Cortex of kidney (tissue), 1 donor: Measurements from ENCODE around the gene ZNF605.
A peak's percentile ranks its signal among the peaks of the same experiment; 100 is the strongest.
"Not testable (repeated sequence)": the region's sequence is repeated elsewhere in the genome, so short reads cannot be mapped to it uniquely, and the experiment has no call there.

Experiments used
- DNase-seq: peaks from one replicate; lab custom pipeline; 2025; lab: John Stamatoyannopoulos, UW

ZNF605 gene

DNA sequence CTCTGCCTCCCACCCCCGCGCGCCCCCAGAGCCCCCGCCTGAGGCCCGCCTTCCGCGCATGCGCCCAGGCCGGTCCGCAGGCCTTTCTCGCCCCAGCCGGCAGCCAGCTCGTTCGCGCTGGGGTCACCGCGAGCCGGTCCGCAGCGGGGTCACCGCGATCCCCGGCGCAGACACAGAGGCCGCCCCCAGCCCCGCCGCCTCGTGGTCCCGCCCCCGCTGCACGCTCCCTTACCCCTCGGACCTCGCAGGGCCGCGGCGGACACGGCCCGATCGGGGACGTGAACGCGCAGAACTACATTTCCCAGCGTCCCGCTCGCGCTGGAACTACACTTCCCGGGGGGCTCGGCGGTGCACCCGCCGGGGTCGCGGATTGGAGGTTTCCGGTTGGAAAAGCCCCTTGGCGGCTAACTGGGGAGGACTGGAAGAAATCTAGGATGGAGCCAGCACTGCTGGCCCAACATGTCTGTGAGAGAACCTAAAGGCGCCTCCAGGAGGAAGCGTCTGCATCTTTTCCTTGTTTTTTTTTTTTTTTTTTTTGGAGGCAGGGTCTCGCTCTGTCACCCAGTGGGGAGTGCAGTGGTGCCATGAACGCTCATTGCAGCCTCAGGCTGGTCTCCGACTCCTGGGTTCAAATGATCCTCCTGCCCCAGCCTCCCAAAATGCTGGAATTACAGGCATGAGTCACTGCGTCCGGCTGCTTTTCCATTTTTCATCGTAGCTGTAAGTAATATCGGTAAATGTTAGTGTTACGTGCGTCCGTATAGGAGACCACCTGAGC is at the start of gene ZNF605:
Gene ZNF605, minus strand, starts transcription at position 296 of the 778 bp plus-strand sequence. CDS start 10,671 bp downstream, outside the sequence.
- DNase-seq, result no peak

GRCh38 chr12:132998741-132999140 is 42.6 kb upstream of the ZNF605 start:
- no peak for DNase-seq

GRCh38 chr12:132986885-132987225 is 30.7 kb upstream of the ZNF605 start:
- no peak for DNase-seq

- peak; percentile 70 for DNase-seq
Measured at GRCh38 chr12:132986001-132986884, 30.1 kb upstream of the ZNF605 start, which contains the start of gene ZNF26. Gene ZNF26 (plus strand): TSS chr12:132986367. CDS start chr12:132986841, 474 bp downstream.

- not testable (repeated sequence) for DNase-seq
Measured at GRCh38 chr12:132976870-132977269, 20.8 kb upstream of the ZNF605 start.

DNA sequence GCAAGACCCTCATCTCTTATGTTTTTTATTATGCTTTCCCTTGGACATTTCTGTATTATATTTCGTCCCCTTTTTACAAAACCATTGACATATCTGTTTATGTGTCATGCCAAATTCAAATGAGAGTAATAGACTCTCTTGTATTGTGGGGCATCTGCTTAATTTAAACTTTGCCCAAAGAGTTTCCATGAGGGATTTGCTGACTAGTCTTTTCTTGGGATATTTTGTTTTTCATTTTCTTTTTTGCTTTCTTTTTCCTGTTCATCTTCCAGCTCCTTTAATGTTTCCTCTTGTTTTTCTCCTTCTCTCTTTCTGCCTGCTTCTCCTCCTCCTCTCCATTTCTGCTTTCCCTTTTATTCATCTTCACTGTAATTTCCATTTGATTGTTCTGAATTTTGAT is 16.3 kb upstream of the ZNF605 start:
- DNase-seq, result no peak

DNA sequence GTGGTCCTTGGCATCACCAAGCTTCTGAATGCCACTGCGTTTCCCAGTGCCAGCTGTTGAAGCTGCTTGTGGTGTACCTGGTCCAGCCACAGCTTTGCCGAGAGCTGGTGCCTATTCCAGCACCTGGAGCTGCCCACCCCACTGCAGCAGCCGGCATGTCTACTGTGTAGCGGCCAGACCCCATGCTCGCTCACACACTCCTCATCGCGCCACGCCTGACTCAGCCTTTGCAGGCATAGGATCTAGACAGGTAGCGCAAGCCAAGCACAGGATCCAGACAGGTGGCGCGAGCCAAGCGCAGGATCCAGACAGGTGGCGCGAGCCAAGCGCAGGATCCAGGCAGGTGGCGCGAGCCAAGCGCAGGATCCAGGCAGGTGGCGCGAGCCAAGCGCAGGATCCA is 11.6 kb upstream of the ZNF605 start:
- DNase-seq, result no peak

DNA sequence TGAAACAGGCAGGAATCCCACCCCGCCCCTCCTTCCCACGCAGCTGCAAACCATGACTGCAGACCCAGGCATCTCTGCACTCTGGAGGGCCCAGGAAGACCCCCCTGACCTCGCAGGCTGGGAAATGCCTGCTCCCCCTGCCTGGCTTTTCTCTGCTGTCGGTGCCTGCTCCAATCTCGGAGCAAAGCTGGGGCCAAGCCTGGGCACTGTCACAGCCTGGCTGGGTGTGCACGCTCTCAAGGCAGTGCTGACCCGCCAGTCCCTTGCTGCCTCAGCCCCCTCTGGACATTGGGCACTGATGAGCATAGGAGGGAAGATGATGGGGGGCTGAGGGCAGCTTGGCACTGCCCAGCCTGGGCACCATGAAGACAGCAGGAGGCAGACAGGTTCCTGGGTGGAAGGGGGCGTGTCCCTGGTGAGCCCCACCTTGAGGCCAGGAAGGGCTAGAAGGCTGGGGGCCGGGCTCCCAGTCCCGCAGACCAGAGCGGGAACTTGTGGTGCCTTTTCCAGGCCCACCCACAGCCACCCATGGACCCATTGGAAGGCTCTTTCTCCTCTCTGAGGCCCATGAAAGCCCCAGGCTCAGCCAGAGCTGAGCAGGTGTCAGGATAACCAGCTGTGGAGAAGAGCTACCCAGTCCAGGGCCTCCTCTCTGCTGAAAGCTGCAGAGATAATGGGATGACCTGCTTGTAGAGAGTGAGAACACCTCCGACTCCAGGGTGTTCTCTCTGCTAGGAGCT is 10.7 kb upstream of the ZNF605 start:
- DNase-seq, result no peak

GRCh38 chr12:132965796-132966195 is 9.7 kb upstream of the ZNF605 start:
- DNase-seq, result no peak

DNA sequence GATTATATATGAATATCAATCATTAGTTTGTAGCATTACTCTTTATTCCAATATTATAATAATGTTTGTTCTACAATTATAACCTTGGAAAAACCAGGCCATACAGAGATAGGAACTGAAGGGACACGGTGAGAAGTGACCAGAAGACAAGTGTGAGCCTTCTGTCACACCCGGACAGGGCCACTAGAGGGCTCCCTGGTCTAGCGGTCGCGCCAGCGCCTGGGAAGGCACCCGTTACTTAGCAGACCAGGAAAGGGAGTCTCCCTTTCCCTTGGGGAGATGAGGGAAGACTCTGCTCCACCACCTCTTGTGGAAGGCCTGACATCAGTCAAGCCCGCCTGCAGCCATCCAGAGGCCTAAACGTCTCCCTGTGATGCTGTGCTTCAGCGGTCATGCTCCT is 7.8 kb upstream of the ZNF605 start:
- not testable (repeated sequence) for DNase-seq

- not testable (repeated sequence) for DNase-seq
Measured at GRCh38 chr12:132961790-132962189, 5.7 kb upstream of the ZNF605 start.

DNA sequence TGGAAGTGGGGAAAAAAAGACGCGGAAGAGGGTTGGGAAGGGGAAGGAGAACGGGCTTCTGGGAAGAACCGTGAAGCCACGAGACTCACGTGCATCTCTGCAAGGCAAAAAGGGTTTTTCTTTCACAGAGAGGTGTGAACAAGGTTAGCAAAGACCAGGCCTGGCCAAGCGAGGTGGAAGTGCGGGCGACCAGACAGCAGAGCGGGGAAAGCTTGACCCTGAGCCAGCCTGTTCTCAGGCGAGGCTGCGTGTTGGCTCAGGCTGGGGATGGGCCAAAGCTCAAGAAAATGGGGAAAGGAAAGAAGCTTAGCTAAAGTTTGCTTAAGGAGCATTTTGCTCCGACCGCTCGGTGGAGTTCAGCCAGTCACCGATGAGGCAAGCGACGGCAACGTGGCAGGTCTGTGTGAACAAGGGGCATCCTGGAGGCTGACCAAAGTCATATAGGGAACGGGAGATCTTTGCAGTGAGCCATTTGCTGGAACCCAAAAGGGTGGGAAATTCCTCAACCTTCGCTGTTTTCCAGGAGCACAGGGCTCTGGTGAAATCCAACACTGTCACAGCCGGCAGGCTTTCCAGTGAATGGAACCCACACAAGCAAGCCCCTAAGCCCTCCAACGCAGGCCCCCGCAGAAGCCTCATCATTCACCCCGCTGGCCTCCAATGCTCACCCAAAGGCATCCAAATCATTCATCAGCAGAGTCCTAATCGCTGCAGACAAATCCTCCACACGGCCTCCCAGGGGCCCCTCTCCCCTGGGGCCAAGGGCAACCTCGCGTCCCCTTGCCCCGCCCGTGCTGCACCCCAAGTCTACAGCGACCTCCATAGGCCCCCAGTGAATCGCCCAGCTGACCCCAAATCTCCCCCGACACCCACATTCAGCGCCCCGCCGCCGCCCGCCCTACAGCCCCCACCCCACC is 754 bp downstream of the ZNF605 start:
- DNase-seq, result no peak

DNA sequence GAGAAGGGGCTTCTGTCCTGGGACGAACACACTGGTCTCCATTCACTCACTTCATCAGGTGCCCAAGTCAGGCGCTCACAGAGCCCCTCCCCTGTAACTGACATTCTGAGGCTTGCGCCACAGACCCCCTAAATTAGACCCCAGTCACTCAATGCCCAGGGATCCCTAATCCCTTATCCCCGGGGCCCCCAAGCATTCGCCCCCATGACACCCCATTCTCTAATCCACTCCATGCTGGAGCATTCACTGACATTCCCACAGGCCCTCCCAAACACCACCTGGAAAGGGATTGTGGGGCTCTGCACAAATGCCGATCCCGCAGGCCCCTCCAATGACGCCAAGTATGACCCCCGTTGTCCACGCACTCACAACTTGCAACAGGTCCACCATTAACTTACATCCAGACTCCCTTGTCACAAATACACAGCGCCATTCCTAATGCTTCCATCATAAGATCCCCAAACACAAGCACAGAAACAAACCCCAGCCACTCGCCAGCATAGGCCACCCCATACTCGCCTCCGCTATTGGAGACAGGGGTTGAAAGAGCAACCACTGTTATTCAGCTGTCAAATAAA is 1.5 kb downstream of the ZNF605 start:
- DNase-seq, result no peak

GRCh38 chr12:132953771-132954170 is 2.3 kb downstream of the ZNF605 start:
- no peak for DNase-seq

- no peak for DNase-seq
Measured at GRCh38 chr12:132953163-132953425, 3.0 kb downstream of the ZNF605 start.

- no peak for DNase-seq
Measured at GRCh38 chr12:132952371-132953162, 3.5 kb downstream of the ZNF605 start.

DNA sequence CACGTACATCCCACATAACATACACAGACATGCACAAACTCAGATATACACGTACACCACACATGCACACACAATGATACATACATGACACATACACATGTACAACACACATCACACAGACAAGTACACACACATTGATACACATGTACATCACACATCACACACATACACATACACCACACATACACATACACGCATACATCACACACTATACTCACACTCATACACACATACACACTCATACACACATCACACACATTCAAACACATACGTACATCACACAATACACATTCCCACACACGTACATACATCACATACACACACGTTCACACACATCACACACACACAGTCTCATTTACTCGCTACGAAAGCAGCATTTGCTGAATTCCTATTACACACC is 4.5 kb downstream of the ZNF605 start:
- DNase-seq, result no peak

DNA sequence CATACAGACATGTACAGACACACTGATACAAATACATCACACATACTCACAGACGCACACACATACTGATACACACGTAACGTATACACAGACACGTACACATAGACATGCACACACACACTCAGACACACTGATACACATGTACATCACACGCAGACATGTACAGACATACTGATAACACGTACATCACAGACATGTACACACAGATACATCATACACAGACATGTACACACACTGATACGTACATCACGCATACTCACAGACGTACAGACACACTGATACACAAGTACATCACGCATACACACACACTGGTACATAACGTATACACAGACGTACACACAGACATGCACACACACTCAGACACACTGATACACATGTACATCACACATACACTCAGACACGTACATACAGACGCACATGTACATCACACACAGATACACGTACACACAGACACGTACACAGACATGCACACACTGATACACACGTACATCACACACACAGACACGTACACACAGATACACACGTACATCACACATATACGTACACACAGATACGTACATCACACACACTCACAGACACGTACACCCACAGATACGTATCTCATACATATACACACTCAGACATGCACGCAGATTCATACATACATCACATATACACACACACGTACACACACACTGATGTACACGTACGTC is 5.1 kb downstream of the ZNF605 start:
- no peak for DNase-seq

DNA sequence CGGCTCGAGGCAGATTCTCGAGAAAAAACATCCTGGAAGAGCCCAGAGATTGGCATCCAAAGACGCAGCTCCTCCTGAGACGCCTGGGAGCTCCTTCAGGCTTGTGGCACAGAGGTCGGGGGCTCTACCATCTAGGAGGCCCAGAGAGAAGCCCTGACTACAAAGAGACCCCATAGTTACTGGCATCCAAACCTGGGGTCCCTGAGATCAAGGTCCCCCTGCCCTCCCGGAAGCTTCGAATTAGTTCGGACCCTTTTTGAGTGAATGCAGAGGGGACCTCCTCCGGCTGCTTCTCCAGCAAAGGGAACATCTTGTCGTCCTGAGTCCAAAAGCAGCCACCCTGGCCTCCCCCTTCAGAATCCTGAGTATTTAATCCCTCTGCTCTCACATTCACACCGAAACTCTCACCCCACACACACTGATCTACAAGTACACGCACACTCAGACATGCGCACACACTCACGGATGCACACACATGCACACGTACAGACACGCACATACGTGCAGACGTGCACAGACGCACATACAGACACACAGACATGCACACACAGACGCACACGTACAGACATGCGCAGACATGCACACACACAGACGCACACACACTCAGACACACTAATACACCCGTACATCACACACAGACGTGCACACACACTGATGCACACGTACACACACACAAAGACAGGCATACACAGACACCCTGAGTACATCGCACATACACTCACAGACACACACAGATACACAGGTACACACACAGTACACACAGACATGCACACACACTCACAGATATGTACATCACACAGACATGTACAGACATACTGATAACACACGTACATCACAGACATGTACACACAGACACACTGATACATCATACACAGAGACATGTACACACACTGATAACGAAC is 5.9 kb downstream of the ZNF605 start:
- no peak for DNase-seq
